Heart left ventricle (tissue), 16 donors: ENCODE measurements around the gene INO80. TPM values are rescaled to one million over a fixed set of nuclear protein-coding genes. Genes with fewer than 3 reads are reported as not detected.

Experiments used
- ATAC-seq, 4 donors: fragments of 200-7000 bp; cut with Tn5 transposase; one replicate each; pipeline ENCODE4 v1.9.1; 2020 to 2022; ENCODE audit warnings: moderate library complexity in 4 of 4, mild to moderate bottlenecking in 3 of 4, moderate number of reproducible peaks in 1 of 4
- DNase-seq, 5 donors: peaks; one replicate each; pipeline ENCODE4 v3.0.0-alpha.2; 2020
- H3K27ac ChIP-seq, 12 donors: fragments of 200-600 bp; sonication (generic) in 4 of 12; one replicate each; pipeline versions ENCODE4 v1.5.0 to v1.8.0; 2016 to 2022; ENCODE audit warnings: mild to moderate bottlenecking in 2 of 12
- H3K27me3 ChIP-seq, 9 donors: fragments of 200-600 bp; sonication (generic) in 2 of 9; one replicate each; pipeline versions ENCODE4 v1.5.1 to v1.8.0; 2016 to 2022; ENCODE audit warnings: mild to moderate bottlenecking in 3 of 9
- H3K36me3 ChIP-seq, 9 donors: fragments of 200-600 bp; sonication (generic) in 2 of 9; one replicate each; pipeline versions ENCODE4 v1.5.0 to v1.8.0; 2018 to 2022; ENCODE audit warnings: mild to moderate bottlenecking in 2 of 9
- H3K4me1 ChIP-seq, 12 donors: fragments of 200-600 bp; sonication (generic) in 4 of 12; one replicate each; pipeline versions ENCODE4 v1.5.0 to v1.8.0; 2016 to 2022; ENCODE audit warnings: mild to moderate bottlenecking in 3 of 12
- H3K4me3 ChIP-seq, 12 donors: fragments of 200-600 bp; sonication (generic) in 4 of 12; one replicate each; pipeline versions ENCODE4 v1.5.0 to v1.8.0; 2017 to 2022; ENCODE audit warnings: mild to moderate bottlenecking in 9 of 12, moderate library complexity in 4 of 12
- H3K9me3 ChIP-seq, 12 donors: fragments of 200-600 bp; sonication (generic) in 4 of 12; one replicate each; pipeline versions ENCODE4 v1.5.0 to v1.8.0; 2016 to 2022; ENCODE audit warnings: mild to moderate bottlenecking in 1 of 12
- POLR2A ChIP-seq, 2 donors: fragments of 450-650 bp; IDR thresholded peaks; one replicate each; pipeline ENCODE4 v1.6.1; 2017; ENCODE audit warnings: antibody characterized with exemption in 2 of 2, mild to moderate bottlenecking in 2 of 2, moderate library complexity in 2 of 2
- WGBS, 4 donors: extraction: QIAGEN DNeasy Blood & Tissue Kit in 2 of 4; methylation state at CpG; one replicate each; pipeline versions ENCODE4 v1.1.5 to v1.1.7; 2013 to 2018; 5-methylcytosine and 5-hydroxymethylcytosine counted together
- intact Hi-C, 10 donors: fragments of 100-400 bp; cut with DNase I; formaldehyde crosslinking; loops; one replicate each; pipeline versions ENCODE4 v1.11.1 to v1.14.2; 2022
- polyA plus RNA-seq, 2 donors: library from polyadenylated mRNA; stranded (reverse); fragments of 200-250 nt; gene quantifications; one replicate each; pipeline ENCODE4 v1.2.3, GENCODE V29; 2013
- total RNA-seq, 9 donors: library from RNA; depleted of rRNA in 2 of 9; stranded (reverse); fragments of >200 nt in 2 of 9; fragmentation: NEBNext Ultra II Directional in 3 of 9; extraction: Animal tissue kit (Norgen Biotek cat#: 25700) in 3 of 9; gene quantifications; one replicate each; pipeline versions ENCODE4 v1.1.0 to v1.2.4, GENCODE V29; 2016 to 2023
- TF ChIP-seq, protein P1 (sequence below), 12 donors: fragments of 200-600 bp; sonication (generic) in 4 of 12; IDR thresholded peaks; one replicate each; pipeline versions ENCODE4 v1.5.0 to v1.8.0; 2018 to 2022; ENCODE audit warnings: antibody characterized with exemption in 12 of 12, mild to moderate bottlenecking in 5 of 12
- donor health status: ischemic (EF 13 %, LVEDD 7.1; RV severe dilation, severe dysfunction).
- donor health status: healthy with polysubstance abuse.
- donor health status: DM: no; HTN: yes; CAD: no.
- donor health status: DM: no; HTN: no; CAD: no.
- donor health status: ischemic (EF 25% LVEDD 6.9; RV normal size, moderate dysfunction).
- donor health status: ischemic (EF 25% LVEDD 5.7; RV mildly dilated, moderate dysfunction).
- donor health status: healthy.
- donor health status: DM: yes; HTN: yes; CAD: no.
- donor health status: ischemic (EF 35%, LVEDD 5.7; RV mildly dilated, moderate dysfunction).
- donor health status: nonischemic (EF 11% LVEDD 7.7; RV severe dilation, severe dysfunction).
- donor health status: DM: yes; HTN: yes; CAD: no.
- donor health status: PGD.
- donor health status: ischemic (EF 29% LVEDD 5.4; RV normal size, mild dysfunction).
- donor health status: nonischemic (EF 23%, LVEDD 6.1; RV moderate dilation, normal function).

INO80 gene
- total and polyA plus RNA-seq, 11 donors, result 4.7 to 20.9 (median 12.6) TPM

DNA sequence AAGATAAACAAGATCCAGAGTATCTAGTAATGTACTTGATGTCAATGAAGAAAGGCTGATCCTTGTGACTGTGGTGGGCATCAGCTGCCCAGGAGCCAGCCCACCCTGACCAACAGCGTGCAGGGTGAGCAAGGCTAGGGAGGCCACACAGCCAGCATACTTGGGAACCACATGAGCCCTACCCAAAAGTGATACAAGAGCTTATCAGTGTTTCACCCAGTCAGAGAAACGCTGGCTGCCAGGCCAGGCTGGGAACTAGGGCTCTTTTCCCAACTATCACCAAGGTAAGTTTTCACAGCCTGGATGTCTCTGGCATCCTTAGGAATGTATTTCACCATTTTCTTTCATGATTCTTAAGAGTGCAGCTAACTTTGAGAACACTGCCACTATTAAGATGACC lies 137.9 kb downstream of the INO80 start:
- ATAC-seq, result peak in 2 of 4 donors; percentile 54 to 63
- no peaks in the 10 kb centered on the region for H3K27me3 ChIP-seq
- WGBS, 4 donors, result 44 to 70% (median 59%) methylated on average over 1 to 2 of the region's 2 CpGs
- H3K36me3 ChIP-seq, result peaks cover 0 to 80% (median 70%) of the 10 kb centered on the region in 9 donors
- no peak for DNase-seq
- no peaks in the 10 kb centered on the region for H3K9me3 ChIP-seq
- TF ChIP-seq, protein P1, sequence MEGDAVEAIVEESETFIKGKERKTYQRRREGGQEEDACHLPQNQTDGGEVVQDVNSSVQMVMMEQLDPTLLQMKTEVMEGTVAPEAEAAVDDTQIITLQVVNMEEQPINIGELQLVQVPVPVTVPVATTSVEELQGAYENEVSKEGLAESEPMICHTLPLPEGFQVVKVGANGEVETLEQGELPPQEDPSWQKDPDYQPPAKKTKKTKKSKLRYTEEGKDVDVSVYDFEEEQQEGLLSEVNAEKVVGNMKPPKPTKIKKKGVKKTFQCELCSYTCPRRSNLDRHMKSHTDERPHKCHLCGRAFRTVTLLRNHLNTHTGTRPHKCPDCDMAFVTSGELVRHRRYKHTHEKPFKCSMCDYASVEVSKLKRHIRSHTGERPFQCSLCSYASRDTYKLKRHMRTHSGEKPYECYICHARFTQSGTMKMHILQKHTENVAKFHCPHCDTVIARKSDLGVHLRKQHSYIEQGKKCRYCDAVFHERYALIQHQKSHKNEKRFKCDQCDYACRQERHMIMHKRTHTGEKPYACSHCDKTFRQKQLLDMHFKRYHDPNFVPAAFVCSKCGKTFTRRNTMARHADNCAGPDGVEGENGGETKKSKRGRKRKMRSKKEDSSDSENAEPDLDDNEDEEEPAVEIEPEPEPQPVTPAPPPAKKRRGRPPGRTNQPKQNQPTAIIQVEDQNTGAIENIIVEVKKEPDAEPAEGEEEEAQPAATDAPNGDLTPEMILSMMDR (IDR thresholded peaks at IDR 0.05), result no peak
- TF ChIP-seq POLR2A (IDR thresholded peaks at IDR 0.05), result no peak
- H3K27ac ChIP-seq, result no peak overlapping the region
- no peak overlapping the region for H3K4me3 ChIP-seq
- H3K4me1 ChIP-seq, result peaks cover 0 to 6% (median 0%) of the 10 kb centered on the region in 12 donors
- intact Hi-C loops, result loop anchor here in 1 of 10 donors (5.0 kb wide), 1 partner anchor 39 kb away; no protein-coding TSS in a partner anchor

DNA sequence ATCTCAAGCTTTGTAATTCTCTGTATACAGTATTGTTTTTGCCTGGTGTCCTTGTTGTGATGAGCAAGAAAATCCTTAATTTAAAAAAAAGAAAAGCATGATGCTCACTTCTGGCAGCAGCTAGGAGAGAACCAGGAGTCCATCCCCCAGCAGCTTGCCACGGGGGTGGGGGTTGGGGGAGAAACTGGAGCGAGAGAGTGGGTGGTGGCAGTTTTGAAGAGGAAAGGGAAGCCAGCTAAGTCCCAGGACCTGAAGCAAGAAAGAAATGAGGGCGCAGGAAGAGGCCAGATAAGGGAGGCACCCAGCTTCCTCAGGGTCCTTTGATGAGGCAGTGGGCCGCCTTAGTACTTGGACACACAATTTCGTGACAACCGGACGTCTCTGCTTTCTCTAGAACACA lies 139.3 kb downstream of the INO80 start:
- H3K4me3 ChIP-seq, result no peak overlapping the region
- intact Hi-C loops, result loop anchor here in 1 of 10 donors (5.0 kb wide), 1 partner anchor 40 kb away; no protein-coding TSS in a partner anchor
- peaks cover 0 to 5% (median 0%) of the 10 kb centered on the region in 12 donors for H3K4me1 ChIP-seq
- ATAC-seq (no peak), DNase-seq (no peak)
- no peaks in the 10 kb centered on the region for H3K27me3 ChIP-seq
- WGBS, 4 donors, result 69 to 80% (median 74%) methylated on average over 7 of the region's 7 CpGs
- H3K27ac ChIP-seq, result no peak overlapping the region
- peaks cover 0 to 67% (median 56%) of the 10 kb centered on the region in 9 donors for H3K36me3 ChIP-seq
- TF ChIP-seq, protein P1 (IDR thresholded peaks at IDR 0.05), result no peak
- no peaks in the 10 kb centered on the region for H3K9me3 ChIP-seq

DNA sequence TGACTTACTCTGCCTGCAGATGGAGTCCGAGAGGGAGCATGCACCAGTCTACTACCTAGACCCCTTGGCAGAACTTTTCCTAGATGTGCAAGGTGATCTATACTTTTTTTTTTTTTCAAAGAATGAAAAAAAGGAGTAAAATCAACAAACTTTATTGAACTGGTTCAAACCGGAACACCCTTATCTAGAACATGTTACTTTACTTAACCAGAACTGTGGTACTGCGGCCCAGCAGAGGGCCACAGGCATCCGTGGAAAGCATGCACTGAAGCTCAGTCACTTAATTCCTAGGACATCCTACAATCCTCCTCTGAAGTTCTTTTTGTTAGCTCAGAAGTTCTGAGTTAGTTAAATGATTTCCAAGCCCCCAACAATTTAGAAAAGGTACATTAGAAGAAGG lies 141.2 kb downstream of the INO80 start:
- DNase-seq, result no peak
- H3K4me1 ChIP-seq, result peaks cover 0 to 4% (median 0%) of the 10 kb centered on the region in 12 donors
- no peak overlapping the region for H3K27ac ChIP-seq
- 73 to 87% (median 77%) methylated on average over 4 of the region's 4 CpGs for WGBS, 4 donors
- H3K9me3 ChIP-seq, result no peaks in the 10 kb centered on the region
- peaks cover 0 to 47% (median 38%) of the 10 kb centered on the region in 9 donors for H3K36me3 ChIP-seq
- intact Hi-C loops, result loop anchor here in 1 of 10 donors (5.0 kb wide), 1 partner anchor 42 kb away; no protein-coding TSS in a partner anchor
- no peaks in the 10 kb centered on the region for H3K27me3 ChIP-seq
- H3K4me3 ChIP-seq, result no peak overlapping the region
- TF ChIP-seq POLR2A (IDR thresholded peaks at IDR 0.05), result no peak
- TF ChIP-seq, protein P1 (IDR thresholded peaks at IDR 0.05), result no peak
- no peak for ATAC-seq

DNA sequence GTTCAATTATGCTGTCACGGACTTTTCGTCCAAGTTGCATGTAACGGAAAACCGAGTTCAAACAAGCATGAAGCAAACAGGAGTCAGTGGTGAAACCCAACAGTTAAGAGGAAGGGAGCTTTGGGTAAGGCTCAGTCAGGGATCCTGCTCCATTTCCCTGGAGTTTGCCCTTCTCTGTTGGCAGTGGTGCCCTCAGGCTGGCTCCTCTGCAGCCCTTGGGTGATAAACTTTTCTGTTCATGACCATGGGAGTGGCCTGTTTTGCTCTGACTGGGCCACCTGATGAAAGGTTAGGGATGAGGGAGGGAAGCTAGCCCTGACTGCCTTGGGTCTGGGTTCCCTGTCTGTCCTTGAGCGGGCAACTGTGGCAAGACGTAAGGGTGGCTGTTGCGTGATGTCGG lies 146.7 kb downstream of the INO80 start:
- no peaks in the 10 kb centered on the region for H3K9me3 ChIP-seq
- H3K4me1 ChIP-seq, result peaks cover 0 to 16% (median 2%) of the 10 kb centered on the region in 12 donors
- ATAC-seq (no peak), DNase-seq (no peak)
- intact Hi-C loops, result no loop called here
- 88 to 96% (median 94%) methylated on average over 8 of the region's 8 CpGs for WGBS, 4 donors
- H3K27ac ChIP-seq, result no peak overlapping the region
- TF ChIP-seq POLR2A (IDR thresholded peaks at IDR 0.05), result no peak
- TF ChIP-seq, protein P1 (IDR thresholded peaks at IDR 0.05), result no peak
- no peaks in the 10 kb centered on the region for H3K27me3 ChIP-seq
- no peaks in the 10 kb centered on the region for H3K36me3 ChIP-seq
- no peak overlapping the region for H3K4me3 ChIP-seq
